Smooth muscle cell (in vitro differentiated cells): ENCODE measurements around the gene HPN. TPM values are rescaled to one million over a fixed set of nuclear protein-coding genes. Genes with fewer than 3 reads are reported as not detected.

Experiments used
- DNase-seq: peaks from one replicate; lab custom pipeline; 2025; ENCODE audit not compliant: unreplicated experiment; lab: John Stamatoyannopoulos, UW
- H2AFZ ChIP-seq: fragments of 200-600 bp; sonication (generic); 2 replicates; pipeline ENCODE4 v1.6.0; 2016; ENCODE audit warnings: antibody characterized with exemption, low read depth, mild to moderate bottlenecking
- H3F3A ChIP-seq: fragments of 200-600 bp; sonication (generic); 2 replicates; pipeline ENCODE4 v1.6.0; 2017; ENCODE audit warnings: antibody characterized with exemption, low read depth
- H3K27ac ChIP-seq: fragments of 200-600 bp; sonication (generic); 2 replicates; pipeline ENCODE4 v1.5.1; 2016; ENCODE audit warnings: low read depth, mild to moderate bottlenecking
- H3K27me3 ChIP-seq: fragments of 200-600 bp; sonication (generic); 2 replicates; pipeline ENCODE4 v1.6.1; 2016; ENCODE audit warnings: low read depth, mild to moderate bottlenecking
- H3K36me3 ChIP-seq: fragments of 200-600 bp; sonication (generic); 2 replicates; pipeline ENCODE4 v1.5.1; 2016; ENCODE audit warnings: low read depth
- H3K4me1 ChIP-seq: fragments of 200-600 bp; sonication (generic); 2 replicates; pipeline ENCODE4 v1.5.1; 2016; ENCODE audit warnings: low read depth
- H3K4me2 ChIP-seq: fragments of 200-600 bp; sonication (generic); 2 replicates; pipeline ENCODE4 v1.6.0; 2016; ENCODE audit warnings: mild to moderate bottlenecking
- H3K4me3 ChIP-seq: fragments of 200-600 bp; sonication (generic); 2 replicates; pipeline ENCODE4 v1.5.1; 2016; ENCODE audit warnings: mild to moderate bottlenecking
- H3K79me2 ChIP-seq: fragments of 200-600 bp; sonication (generic); 2 replicates; pipeline ENCODE4 v1.6.0; 2016; ENCODE audit warnings: low read depth, mild to moderate bottlenecking
- H3K9ac ChIP-seq: fragments of 200-600 bp; sonication (generic); 2 replicates; pipeline ENCODE4 v1.6.0; 2016; ENCODE audit warnings: low read depth
- H3K9me3 ChIP-seq: fragments of 200-600 bp; sonication (generic); replicated peaks from 2 replicates; pipeline ENCODE4 v1.5.1; 2016; ENCODE audit warnings: low read depth
- H4K20me1 ChIP-seq: fragments of 200-600 bp; sonication (generic); 2 replicates; pipeline ENCODE4 v1.6.0; 2016; ENCODE audit warnings: low read depth
- CTCF ChIP-seq: fragments of 200-600 bp; sonication (generic); IDR thresholded peaks from 2 replicates; pipeline ENCODE4 v1.5.1; 2017; ENCODE audit warnings: borderline replicate concordance, mild to moderate bottlenecking, antibody characterized with exemption; ENCODE audit not compliant: insufficient read depth, poor library complexity, severe bottlenecking
- WGBS: methylation state at CpG from one replicate; pipeline ENCODE4 v1.1.7; 2016; ENCODE audit warnings: low lambda C conversion rate; 5-methylcytosine and 5-hydroxymethylcytosine counted together
- polyA plus RNA-seq: library from polyadenylated mRNA; unstranded; fragments of >200 nt; fragmentation: Nextera tagmentation; extraction: Ambion mirVana; gene quantifications from 2 replicates; pipeline ENCODE4 v1.2.1, GENCODE V29; 2016
- total RNA-seq: library from RNA; depleted of rRNA; stranded (reverse); fragments of >200 nt; gene quantifications from 2 replicates; pipeline ENCODE4 v1.2.3, GENCODE V29; 2014

Gene HPN
- total and polyA plus RNA-seq, 2 experiments from 2014 or later, result 1.3 to 4.1 TPM

- no peaks in the 10 kb centered on the region for H3K4me1 ChIP-seq
- H3F3A ChIP-seq, result no peaks in the 10 kb centered on the region
- H3K27me3 ChIP-seq, result peaks cover 16% of the 10 kb centered on the region
- H3K4me3 ChIP-seq, result peak within 1 kb of the TSS; percentile 48
- no peaks in the 10 kb centered on the region for H3K9me3 ChIP-seq
- peak; percentile 18 for DNase-seq
- TF ChIP-seq CTCF, result no peak
- no peak within 1 kb of the TSS for H3K9ac ChIP-seq
- no peak within 1 kb of the TSS for H2AFZ ChIP-seq
- peaks cover 7% of the 10 kb centered on the region for H4K20me1 ChIP-seq
- no peaks in the 10 kb centered on the region for H3K79me2 ChIP-seq
- 2% methylated on average over 32 of the region's 118 CpGs for WGBS
- peak within 1 kb of the TSS; percentile 96 for H3K4me2 ChIP-seq
- no peaks in the 10 kb centered on the region for H3K36me3 ChIP-seq
- H3K27ac ChIP-seq, result no peak within 1 kb of the TSS
These were observed 11.1 kb upstream of the HPN start, which contains the start of gene SCN1B for GRCh38 chr19:35030257-35031071. SCN1B (plus strand) TSS chr19:35030470; CDS start chr19:35030821, 351 bp downstream.

GRCh38 chr19:35031072-35031881 is 10.2 kb upstream of the HPN start:
- no peak for TF ChIP-seq CTCF
- H3K36me3 ChIP-seq, result no peaks in the 10 kb centered on the region
- 5% methylated on average over 18 of the region's 31 CpGs for WGBS
- peaks cover 7% of the 10 kb centered on the region for H4K20me1 ChIP-seq
- H3K4me1 ChIP-seq, result no peaks in the 10 kb centered on the region
- peak; percentile 10 for DNase-seq
- H3K9me3 ChIP-seq, result no peaks in the 10 kb centered on the region
- peak overlapping the region; percentile 96 for H3K4me2 ChIP-seq
- no peaks in the 10 kb centered on the region for H3F3A ChIP-seq
- H3K27ac ChIP-seq, result no peak overlapping the region
- no peak overlapping the region for H3K9ac ChIP-seq
- H3K4me3 ChIP-seq, result peak overlapping the region; percentile 48
- H3K27me3 ChIP-seq, result peaks cover 16% of the 10 kb centered on the region
- H2AFZ ChIP-seq, result no peak overlapping the region
- H3K79me2 ChIP-seq, result no peaks in the 10 kb centered on the region

- H3K27me3 ChIP-seq, result peaks cover 16% of the 10 kb centered on the region
- no peak overlapping the region for H3K4me2 ChIP-seq
- TF ChIP-seq CTCF, result no peak
- no peak overlapping the region for H3K27ac ChIP-seq
- no peaks in the 10 kb centered on the region for H3K36me3 ChIP-seq
- no peaks in the 10 kb centered on the region for H3K9me3 ChIP-seq
- H3K79me2 ChIP-seq, result no peaks in the 10 kb centered on the region
- no peak for DNase-seq
- WGBS, result 97% methylated on average over 15 of the region's 17 CpGs
- no peak overlapping the region for H2AFZ ChIP-seq
- no peak overlapping the region for H3K4me3 ChIP-seq
- no peaks in the 10 kb centered on the region for H3K4me1 ChIP-seq
- no peaks in the 10 kb centered on the region for H3F3A ChIP-seq
- no peak overlapping the region for H3K9ac ChIP-seq
- peaks cover 7% of the 10 kb centered on the region for H4K20me1 ChIP-seq
These were observed 9.1 kb upstream of the HPN start for GRCh38 chr19:35032356-35032865.
